ENCODE measurements around the gene GLIS1.

Gene GLIS1

GRCh38 chr1:53461323-53462044 lies 277.5 kb downstream of the GLIS1 start:
- DNase-seq (ENCODE audit: low spot score), result no peak
- no peak for TF ChIP-seq CTCF (IDR thresholded peaks at IDR 0.05; ENCODE audit: extremely low read depth, missing control alignments)

GRCh38 chr1:53460666-53461322 lies 278.2 kb downstream of the GLIS1 start:
- no peak for TF ChIP-seq CTCF (IDR thresholded peaks at IDR 0.05; ENCODE audit: extremely low read depth, missing control alignments)
- DNase-seq (ENCODE audit: low spot score), result no peak

DNA sequence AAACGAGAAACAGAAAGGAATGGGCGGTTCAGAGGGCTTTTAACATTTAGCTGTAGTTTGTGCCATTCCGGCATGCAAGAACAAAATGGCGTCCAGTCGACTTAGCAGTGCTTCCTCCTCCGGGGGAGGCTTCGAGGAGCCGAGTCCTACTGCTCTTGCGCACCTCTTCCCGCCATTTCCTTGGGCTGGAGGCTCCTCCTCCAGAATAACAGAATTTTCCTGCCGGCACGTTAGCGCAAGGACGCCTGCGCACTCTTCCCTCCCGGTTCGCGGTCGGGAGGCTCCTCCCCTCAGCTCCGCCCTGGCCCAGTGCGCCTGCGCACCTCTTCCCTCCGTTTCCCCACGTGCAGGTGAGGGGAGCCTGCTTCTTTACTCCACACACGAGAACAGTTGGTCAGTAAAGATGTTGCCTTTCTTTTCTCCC lies 278.7 kb downstream of the GLIS1 start:
- TF ChIP-seq CTCF (IDR thresholded peaks at IDR 0.05; ENCODE audit: extremely low read depth, missing control alignments), result no peak
- no peak for DNase-seq (ENCODE audit: low spot score)

GRCh38 chr1:53459321-53460175 lies 279.4 kb downstream of the GLIS1 start, which contains the start of gene DMRTB1:
TSS of gene DMRTB1 (plus strand) at chr1:53459399. CDS start at chr1:53459454, 55 bp downstream.
- no peak for TF ChIP-seq CTCF (IDR thresholded peaks at IDR 0.05; ENCODE audit: extremely low read depth, missing control alignments)
- no peak for DNase-seq (ENCODE audit: low spot score)

- DNase-seq (ENCODE audit: low spot score), result no peak
- TF ChIP-seq CTCF (IDR thresholded peaks at IDR 0.05; ENCODE audit: extremely low read depth, missing control alignments), result no peak
Measured at GRCh38 chr1:53458634-53459033, 280.3 kb downstream of the GLIS1 start.

Data from GM20000 (cell line).